GM23248 (cell line): ENCODE measurements around the gene CPHXL2.

Experiments
- EZH2 ChIP-seq: fragments of 200-600 bp; sonication (generic); IDR thresholded peaks from 2 replicates; pipeline ENCODE4 v1.6.1; 2018; ENCODE audit warnings: antibody characterized with exemption, mild to moderate bottlenecking; ENCODE audit not compliant: insufficient read depth, poor library complexity, severe bottlenecking
- EZH2phosphoT487 ChIP-seq: fragments of 200-600 bp; sonication (generic); IDR thresholded peaks from 2 replicates; pipeline ENCODE4 v1.6.1; 2018; ENCODE audit warnings: antibody characterized with exemption, moderate library complexity, mild to moderate bottlenecking, low read depth; ENCODE audit not compliant: insufficient read depth

DNA sequence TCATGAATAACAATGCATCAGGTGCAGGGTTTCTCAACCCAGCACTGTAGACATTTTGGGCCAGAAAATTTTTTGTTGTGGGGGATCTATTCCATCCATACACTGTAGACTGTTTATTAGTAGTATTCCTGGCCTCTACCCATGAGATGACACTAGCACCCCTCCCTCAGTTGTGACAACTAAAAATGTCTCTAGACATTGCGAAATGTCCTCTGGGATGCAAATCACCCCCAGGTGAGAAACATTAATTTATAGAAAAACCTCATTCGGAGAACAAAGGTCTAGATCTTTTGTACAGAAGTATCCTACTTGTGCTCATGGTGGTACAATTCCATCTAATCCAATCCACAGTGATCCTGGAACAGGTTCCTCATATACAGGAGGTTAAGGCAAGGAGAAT lies 58.0 kb downstream of the CPHXL2 start:
- TF ChIP-seq EZH2 (no peak), EZH2phosphoT487 (no peak)
